Measurements from ENCODE around the gene ABCG4.
"Not testable (repeated sequence)": the region's sequence is repeated elsewhere in the genome, so short reads cannot be mapped to it uniquely, and the experiment has no call there.

- not testable (repeated sequence) for TF ChIP-seq JUND (IDR thresholded peaks at IDR 0.05); POLR2AphosphoS5 (IDR thresholded peaks at IDR 0.05; ENCODE audit: low read depth, low read length); MAX (IDR thresholded peaks at IDR 0.05)
Measured at GRCh38 chr11:119167077-119167458, 18.2 kb downstream of the ABCG4 start.
